Esophagus muscularis mucosa (tissue), 4 donors: ENCODE results near the gene AUP1.

Source experiments
- EP300 ChIP-seq: sonication (generic); formaldehyde crosslinking; IDR thresholded peaks from one replicate; pipeline ENCODE4 v1.6.1; 2017; ENCODE audit warnings: antibody characterized with exemption
- POLR2A ChIP-seq: fragments of 450-650 bp; IDR thresholded peaks from one replicate; pipeline ENCODE4 v1.6.1; 2017; ENCODE audit warnings: antibody characterized with exemption, moderate library complexity, mild to moderate bottlenecking, low read depth
- POLR2AphosphoS5 ChIP-seq, 2 donors: sonication (generic); formaldehyde crosslinking; IDR thresholded peaks; one replicate each; pipeline ENCODE4 v1.6.1; 2017; ENCODE audit warnings: antibody characterized with exemption in 2 of 2
- TF ChIP-seq, protein P1 (sequence below), 3 experiments: fragments of 200-600 bp in 2 of 3; fragments of 450-650 bp in 1 of 3; sonication (generic) in 2 of 3; IDR thresholded peaks; one replicate each; pipeline ENCODE4 v1.5.1; 2017 to 2019; ENCODE audit warnings: antibody characterized with exemption in 3 of 3, mild to moderate bottlenecking in 2 of 3, moderate library complexity in 1 of 3

DNA sequence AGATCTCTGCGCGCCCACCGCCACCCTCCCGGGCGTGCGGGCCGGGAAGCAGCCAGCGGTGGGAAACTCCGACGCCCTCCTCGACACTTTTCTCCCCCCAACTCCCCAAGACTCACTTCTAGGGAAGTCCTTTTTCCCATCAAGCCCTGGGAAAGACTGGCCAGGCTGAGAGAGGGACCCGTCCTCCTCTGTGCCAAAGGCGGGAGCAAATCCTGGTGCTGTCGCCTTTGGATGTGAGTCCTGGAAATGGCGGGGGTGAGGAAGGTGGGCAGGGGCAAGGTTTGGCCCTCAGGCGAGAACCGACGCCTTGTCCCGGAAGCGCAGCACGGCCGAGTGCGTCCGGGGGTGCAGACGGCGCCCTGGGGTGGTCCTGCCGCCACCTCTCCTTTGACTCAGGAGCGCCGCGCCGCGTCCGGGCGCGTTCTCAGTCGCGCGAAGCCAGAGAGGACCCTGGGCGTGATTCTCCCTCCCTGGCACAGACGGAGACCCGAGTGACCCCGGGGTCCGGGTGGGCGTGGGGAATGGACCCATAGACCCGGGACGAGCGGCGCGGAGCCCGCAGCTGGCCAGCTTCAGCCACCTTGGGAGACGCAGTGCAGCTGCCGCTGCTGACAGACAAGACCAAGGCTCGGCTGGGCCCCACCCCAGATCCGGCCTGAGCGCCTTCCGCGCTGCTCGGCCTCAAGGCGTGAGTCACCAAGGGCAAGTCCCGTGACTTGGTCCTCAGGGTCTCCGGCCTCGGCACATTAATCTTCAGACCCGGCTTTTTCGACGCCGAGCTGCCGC lies 26.6 kb downstream of the AUP1 start:
- no peak for TF ChIP-seq EP300
- TF ChIP-seq, protein P1, sequence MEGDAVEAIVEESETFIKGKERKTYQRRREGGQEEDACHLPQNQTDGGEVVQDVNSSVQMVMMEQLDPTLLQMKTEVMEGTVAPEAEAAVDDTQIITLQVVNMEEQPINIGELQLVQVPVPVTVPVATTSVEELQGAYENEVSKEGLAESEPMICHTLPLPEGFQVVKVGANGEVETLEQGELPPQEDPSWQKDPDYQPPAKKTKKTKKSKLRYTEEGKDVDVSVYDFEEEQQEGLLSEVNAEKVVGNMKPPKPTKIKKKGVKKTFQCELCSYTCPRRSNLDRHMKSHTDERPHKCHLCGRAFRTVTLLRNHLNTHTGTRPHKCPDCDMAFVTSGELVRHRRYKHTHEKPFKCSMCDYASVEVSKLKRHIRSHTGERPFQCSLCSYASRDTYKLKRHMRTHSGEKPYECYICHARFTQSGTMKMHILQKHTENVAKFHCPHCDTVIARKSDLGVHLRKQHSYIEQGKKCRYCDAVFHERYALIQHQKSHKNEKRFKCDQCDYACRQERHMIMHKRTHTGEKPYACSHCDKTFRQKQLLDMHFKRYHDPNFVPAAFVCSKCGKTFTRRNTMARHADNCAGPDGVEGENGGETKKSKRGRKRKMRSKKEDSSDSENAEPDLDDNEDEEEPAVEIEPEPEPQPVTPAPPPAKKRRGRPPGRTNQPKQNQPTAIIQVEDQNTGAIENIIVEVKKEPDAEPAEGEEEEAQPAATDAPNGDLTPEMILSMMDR (IDR thresholded peaks at IDR 0.05), result peak in 1 of 3 experiments; percentile 19
- peak; percentile 74 to 77 for TF ChIP-seq POLR2AphosphoS5 (IDR thresholded peaks at IDR 0.05)
- peak; percentile 32 for TF ChIP-seq POLR2A
